ENCODE measurements around the gene SYNE2.

GRCh38 chr14:64227856-64228255, 375.1 kb downstream of the SYNE2 start:
- TF ChIP-seq, protein P1, sequence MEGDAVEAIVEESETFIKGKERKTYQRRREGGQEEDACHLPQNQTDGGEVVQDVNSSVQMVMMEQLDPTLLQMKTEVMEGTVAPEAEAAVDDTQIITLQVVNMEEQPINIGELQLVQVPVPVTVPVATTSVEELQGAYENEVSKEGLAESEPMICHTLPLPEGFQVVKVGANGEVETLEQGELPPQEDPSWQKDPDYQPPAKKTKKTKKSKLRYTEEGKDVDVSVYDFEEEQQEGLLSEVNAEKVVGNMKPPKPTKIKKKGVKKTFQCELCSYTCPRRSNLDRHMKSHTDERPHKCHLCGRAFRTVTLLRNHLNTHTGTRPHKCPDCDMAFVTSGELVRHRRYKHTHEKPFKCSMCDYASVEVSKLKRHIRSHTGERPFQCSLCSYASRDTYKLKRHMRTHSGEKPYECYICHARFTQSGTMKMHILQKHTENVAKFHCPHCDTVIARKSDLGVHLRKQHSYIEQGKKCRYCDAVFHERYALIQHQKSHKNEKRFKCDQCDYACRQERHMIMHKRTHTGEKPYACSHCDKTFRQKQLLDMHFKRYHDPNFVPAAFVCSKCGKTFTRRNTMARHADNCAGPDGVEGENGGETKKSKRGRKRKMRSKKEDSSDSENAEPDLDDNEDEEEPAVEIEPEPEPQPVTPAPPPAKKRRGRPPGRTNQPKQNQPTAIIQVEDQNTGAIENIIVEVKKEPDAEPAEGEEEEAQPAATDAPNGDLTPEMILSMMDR (IDR thresholded peaks at IDR 0.05): no peak
- TF ChIP-seq POLR2A (IDR thresholded peaks at IDR 0.05; ENCODE audit: low read depth): no peak
- no peak for TF ChIP-seq EP300 (IDR thresholded peaks at IDR 0.05)
- no peak for TF ChIP-seq POLR2AphosphoS5 (IDR thresholded peaks at IDR 0.05)

All from esophagus muscularis mucosa (tissue), 4 donors.